H1 (cell line): ENCODE measurements around the gene KLF9. TPM values are rescaled to one million over a fixed set of nuclear protein-coding genes. Genes with fewer than 3 reads are reported as not detected.

ENCODE experiments used
- CHD2 ChIP-seq: IDR thresholded peaks from 2 replicates; pipeline ENCODE4 v1.6.1; 2012; ENCODE audit warnings: low read length, improper control_type of control experiment
- CHD7 ChIP-seq: fragments of 300-600 bp; sonication (generic); IDR thresholded peaks from 2 replicates; pipeline ENCODE4 v1.7.1; 2012; ENCODE audit warnings: low read length, moderate library complexity, mild to moderate bottlenecking, inconsistent platforms; ENCODE audit not compliant: insufficient replicate concordance
- SP4 ChIP-seq: IDR thresholded peaks from 2 replicates; pipeline ENCODE4 v1.6.1; 2012; ENCODE audit warnings: low read length, inconsistent platforms
- polyA plus RNA-seq, 7 experiments: library from polyadenylated mRNA; depleted of rRNA in 3 of 7; stranded (reverse) in 5 of 7; unstranded in 2 of 7; fragments of >200 nt in 5 of 7; fragments of 200-250 nt in 2 of 7; gene quantifications; 1 replicate in 5 of 7; 2 replicates in 1 of 7; 4 replicates in 1 of 7; pipeline versions ENCODE4 v1.2.1 to v1.2.3, GENCODE V29; 2011 to 2013; ENCODE audit warnings: missing spikeins in 2 of 7, mixed read lengths in 2 of 7
- total RNA-seq: library from RNA; stranded (reverse); fragmentation: NEBNext Ultra II Directional; extraction: Animal tissue kit (Norgen Biotek cat#: 25700); gene quantifications from 2 replicates; pipeline ENCODE4 v1.2.1, GENCODE V29; 2021

KLF9 gene
- total and polyA plus RNA-seq, 2 of the 8 experiments (the other 6 are each of a cell fraction or from before 2014, with no cell fraction given), result 0.47 to 0.82 TPM

- TF ChIP-seq CHD7 (no peak), SP4 (no peak), CHD2 (no peak)
- TF ChIP-seq, all 59 proteins: peak for 0
These were observed 36.3 kb upstream of the KLF9 start (continued) for GRCh38 chr9:70450738-70451137.
